NOMO-1 treated with DMSO at 0.1 percent for 48 hours (cell line): ENCODE measurements around the gene SEL1L2.

Experiments used
- DNase-seq: peaks from one replicate; lab custom pipeline; 2025; ENCODE audit not compliant: unreplicated experiment; lab: John Stamatoyannopoulos, UW

Gene SEL1L2

DNA sequence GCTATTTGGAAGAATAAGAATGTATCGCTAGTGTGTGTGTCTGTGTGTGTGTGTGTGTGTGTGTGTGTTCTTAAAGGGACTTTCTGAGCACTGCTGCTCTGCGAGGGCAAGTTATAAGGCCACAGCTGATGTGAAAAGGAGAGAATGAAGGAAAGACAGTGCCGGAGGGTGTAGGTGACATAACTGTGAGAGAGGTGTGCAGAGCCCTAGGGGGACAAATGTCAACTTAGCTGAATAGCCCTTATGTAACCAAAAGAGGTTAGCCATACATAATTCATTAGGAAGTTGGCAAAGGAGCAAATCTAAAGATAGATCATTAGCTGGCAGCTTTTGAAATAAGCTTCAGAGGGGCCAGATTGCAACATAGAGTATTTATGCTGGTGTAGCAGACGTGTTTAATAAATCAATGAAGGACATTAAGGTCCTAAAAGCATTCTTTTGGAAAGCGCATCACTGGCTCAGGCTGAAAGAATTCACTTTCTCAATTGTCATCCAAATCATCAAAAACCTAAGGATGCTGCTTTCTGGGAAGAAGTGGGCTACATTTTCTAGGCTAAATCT lies 124.5 kb downstream of the SEL1L2 start:
- peak; percentile 90 for DNase-seq

DNA sequence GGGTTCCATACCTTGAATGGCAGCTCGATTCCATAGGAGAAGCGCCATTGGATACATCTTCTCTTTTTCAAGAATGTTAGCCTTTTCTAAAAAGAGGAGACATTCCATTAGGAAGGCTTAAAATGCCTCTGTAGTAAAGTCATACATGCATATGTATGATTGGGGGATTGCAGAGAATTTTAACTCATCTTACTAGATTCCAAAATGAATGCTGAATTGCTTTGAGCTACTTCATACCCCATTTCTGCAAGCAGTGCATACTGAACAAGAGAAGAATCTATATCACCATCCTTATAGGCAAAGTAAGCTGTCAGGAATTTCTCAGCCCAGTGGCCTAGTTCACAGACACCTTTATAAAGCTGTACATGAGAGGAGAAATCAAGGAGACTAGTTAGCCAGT lies 125.3 kb downstream of the SEL1L2 start:
- no peak for DNase-seq

DNA sequence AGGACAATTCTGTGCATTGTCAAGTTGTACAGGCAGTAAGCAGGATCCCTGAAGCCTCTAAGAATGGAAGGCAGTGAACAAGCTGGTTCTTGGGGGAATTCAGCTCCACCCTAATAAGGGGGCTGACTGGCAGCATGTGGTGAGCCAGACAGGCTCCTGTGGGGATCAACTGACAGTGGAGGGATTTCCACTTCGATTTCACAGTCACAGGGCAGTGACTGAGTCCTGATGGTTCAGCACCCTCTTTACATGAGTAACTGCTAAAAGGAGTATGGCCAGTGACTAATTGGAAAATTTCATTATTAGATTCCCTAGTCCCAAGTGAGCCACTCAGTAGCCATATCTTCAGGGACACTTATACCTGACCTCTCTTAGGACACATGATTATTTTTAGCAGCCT lies 127.2 kb downstream of the SEL1L2 start:
- DNase-seq, result no peak

DNA sequence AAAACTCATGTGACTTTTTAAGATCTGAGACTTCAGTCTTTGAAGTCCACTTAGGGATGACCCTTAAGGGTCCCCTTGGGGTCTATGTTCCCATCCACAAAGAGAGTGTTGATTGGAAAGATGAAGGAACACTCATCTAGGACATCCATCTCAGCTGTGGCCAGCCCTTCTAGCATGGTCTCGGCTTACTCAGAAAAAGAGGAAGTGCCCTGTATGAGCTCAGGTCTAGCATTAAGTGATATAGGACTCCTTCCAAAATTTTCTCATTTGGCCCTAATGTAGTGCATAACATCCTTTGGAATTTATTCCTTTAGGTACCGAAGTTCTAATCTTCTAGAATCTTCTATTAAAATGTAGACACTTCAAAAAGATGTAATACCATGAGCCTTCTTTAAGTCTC lies 128.2 kb downstream of the SEL1L2 start:
- peak; percentile 74 for DNase-seq

DNA sequence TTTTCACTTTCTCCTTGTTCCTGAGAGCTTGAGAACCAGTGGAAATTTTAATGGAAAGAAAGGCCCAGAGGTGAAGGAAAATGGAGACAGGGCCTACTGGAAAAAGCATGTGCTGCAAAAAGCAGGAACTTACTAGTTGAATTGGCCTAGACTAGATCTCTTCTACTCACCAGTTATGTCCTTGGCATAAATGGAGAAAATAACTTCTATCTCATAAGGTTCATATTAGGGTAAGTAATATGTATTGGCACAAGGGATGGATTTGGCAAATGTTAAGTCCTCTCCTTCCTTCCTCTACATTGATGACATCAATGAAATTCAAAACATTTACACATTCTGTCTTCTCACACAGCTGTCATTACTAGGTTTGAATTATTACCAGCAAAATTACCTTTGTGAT lies 131.5 kb downstream of the SEL1L2 start:
- no peak for DNase-seq

DNA sequence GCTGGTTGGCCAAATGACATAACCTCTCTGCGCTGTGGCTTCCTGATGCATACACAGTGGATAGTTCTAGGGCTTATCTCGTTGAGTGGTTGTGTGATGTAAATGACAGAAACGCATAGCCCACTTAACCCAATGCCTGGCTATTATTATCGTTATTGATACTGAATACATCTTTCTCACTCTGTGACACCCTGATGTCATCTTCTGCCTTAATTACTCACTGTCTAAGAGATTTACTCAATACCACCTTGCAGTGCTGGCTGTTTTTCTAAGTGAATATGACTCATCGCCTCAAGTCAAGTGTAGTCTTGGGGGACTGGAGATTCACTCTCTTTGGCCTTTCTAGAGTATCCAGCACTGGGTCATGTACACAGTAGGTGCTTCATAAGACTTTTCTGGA lies 132.0 kb downstream of the SEL1L2 start:
- peak; percentile 5 for DNase-seq

DNA sequence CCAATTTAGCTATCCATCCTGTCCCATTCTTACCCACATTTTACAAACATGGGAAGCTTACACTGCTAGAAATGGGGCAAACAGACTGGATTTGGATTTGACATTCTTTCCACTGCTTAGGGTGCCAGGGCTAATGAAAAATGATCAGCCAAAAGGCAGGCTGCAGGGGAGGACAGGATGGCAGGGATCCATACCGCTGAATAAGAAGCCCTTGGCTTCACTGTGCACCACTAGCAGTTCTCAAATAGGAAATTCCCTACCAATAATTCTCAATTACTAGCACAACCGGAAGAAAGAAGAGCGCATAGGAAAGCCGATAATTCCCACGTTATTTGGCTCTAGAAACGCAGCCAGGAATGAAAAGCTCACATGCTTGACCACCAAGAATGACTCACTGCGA lies 132.5 kb downstream of the SEL1L2 start:
- DNase-seq, result no peak

DNA sequence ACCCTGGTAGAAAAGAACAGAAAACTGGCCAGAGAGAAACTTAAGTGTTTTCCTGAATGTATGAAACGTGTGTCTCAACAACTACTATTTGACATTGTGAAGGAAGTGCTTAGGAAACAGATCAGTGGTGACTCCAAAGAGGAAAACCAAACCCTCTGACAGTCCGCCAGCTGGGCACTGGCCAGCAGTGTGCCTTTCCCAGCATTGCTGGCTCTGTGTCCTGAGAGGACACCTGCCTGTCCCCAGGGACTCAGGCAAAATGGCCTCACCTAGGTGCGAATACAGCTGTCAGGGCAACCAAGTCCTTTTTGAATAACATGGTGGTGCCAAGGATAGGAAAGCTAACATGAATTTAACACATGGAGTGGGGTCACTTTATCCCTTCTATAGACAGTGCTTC lies 133.1 kb downstream of the SEL1L2 start:
- no peak for DNase-seq

DNA sequence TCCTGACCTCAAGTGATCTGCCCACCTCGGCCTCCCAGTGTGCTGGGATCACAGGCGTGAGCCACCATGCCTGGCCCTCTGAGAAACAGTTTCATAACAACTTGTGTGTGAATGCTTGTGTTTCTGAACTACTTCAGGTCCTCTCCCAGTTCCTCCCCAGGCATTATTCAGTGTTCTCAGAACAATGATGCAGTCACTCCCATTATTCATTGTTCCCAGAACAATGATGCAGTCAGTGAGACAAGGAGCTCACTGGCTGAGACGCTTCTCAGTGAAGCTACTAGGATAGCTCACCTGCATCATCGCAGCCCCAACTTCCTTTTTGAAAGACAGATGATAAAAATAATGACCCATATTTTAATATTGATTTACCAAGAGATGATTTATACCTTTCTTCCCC lies 134.1 kb downstream of the SEL1L2 start:
- DNase-seq, result no peak

DNA sequence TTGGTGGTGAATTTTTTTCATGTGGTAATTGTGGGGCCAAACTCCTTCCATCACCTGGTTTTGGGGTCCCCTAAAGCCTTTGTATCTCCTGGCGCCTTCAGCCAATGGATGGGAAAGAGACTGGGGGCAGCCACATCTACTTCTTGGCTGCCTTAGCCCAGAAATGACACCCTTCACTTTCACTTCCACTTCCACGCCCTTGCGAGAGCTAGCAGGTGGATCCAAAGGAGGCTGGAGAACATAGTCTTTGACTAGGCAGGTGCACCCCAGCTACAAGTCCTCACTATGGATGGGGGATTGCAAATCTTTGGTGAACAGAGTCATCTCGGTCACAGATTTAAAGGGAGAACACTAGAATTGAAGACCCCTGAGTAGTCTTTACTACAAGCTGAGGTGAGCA lies 134.8 kb downstream of the SEL1L2 start:
- peak; percentile 39 for DNase-seq

DNA sequence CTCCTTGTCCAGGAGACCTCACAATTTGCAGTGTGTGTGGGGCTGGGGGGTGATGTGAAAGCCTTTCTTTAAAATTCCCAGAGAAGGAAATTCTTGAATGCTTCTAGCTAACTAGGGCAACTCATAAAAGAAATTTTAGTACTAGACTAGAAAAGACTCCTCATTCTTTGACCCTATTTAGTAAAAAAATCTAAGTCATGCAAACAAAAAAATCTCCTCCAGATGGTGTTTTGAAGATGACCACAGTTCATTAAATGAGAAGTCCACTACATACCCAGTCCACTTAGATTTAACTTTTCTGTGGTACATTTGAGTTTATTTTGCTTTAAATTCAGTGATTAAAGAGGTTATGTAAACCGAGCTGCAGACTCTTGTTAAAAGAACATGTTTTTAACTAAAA lies 138.1 kb downstream of the SEL1L2 start:
- no peak for DNase-seq

DNA sequence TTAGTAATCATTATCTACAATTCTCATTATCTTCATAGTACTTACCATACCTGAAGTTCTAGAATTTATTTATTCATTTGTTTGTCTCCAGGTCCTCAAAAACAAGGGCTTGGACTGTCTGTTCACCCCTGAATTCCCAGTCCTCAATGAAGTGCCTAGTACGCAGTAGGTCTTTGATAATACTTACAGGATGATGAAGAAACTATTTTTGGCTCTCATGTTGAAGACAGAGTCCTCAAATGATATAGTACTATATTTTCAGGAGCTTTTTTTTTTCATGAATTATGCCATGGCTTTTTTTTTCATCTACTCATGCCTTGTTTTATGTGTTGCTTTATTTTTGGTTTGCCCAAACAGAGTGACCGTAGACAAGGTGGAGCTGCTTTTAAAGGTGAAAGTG lies 139.1 kb downstream of the SEL1L2 start:
- no peak for DNase-seq

DNA sequence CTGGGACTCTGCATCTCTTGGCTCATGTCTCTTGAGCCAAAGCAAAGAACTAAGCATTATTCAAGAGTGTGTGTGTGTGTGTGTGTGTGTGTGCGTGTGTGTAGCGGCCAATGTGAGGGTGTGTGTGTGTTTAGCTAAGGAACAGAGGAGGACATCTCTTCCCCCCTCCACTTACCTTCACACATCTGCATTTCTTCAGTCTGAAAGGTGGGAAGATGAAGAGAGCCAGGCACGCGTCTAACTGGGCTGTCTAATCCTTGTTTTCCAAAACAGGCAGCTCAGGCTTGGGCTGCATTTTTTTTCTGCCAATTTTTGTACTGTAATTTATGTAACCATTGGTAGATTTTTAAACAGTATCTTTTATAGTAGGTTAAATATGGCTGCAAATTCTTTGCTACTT lies 146.1 kb downstream of the SEL1L2 start:
- no peak for DNase-seq

DNA sequence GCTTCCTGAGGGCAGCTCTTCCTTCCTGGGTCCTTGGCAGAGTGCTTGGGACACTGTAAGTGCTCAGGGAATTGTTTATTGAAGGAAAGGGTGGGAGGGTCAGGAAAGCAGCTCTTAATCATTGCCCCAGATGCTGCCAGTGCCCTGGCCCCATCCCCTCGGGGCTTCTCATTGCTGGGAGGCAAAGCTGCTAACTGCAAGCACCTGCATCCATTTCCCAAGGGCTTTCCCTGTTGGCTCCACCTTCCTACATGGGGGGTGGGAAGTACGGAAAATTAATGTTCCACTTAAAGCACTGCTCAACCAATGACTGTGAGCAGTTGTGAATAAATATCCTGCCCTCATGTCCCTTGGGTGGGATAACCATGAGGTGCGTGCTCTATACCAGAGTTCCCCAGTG lies 149.2 kb downstream of the SEL1L2 start:
- no peak for DNase-seq

DNA sequence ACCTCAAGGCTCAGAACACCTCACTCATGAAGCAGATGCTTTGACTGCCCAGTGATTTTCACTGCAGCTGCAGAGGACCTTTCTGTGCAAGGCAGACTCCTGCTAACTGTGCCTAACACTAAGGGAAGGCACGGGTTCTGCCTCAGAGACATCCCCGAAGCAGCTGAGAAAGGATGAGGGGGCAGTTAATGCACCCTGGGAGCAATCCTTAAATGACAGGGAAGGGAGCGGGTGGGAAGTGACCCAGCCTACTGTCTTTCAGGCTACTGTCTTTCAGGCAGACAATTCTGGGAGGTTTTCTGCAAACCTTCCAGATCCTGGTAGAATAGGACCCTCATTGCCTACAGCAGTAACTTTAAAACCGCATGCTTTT lies 150.3 kb downstream of the SEL1L2 start:
- DNase-seq, result no peak

DNA sequence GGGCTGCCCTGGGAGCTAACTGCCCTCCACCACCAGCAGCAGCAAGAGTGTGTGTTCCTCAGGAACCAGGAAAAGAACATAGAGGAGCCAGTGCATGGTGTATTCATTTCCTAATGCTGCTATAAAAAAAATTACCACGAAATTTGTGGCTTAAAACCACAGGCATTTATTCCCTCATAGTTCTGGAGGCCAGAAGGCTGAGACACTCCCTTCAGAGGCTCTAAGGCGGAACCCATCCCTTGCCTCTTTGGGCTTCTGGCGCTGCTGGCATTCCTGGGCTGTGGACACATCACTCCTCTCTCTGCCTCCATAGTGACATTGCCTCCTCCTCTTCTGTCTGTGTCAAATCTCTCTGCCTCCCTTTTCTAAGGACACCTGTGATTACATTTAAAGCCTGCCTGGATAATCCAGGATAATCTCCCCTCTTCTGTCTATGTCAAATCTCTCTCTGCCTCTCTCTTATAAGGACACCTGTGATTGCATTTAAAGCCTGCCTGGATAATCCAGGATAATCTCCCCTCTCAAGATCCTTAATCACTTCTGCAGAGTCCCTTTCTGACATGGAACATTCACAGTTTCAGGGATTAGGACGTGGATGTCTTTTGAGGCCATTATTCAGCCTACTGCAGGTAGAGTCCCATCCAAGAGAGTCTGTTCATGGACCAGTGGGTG lies 150.9 kb downstream of the SEL1L2 start:
- no peak for DNase-seq

DNA sequence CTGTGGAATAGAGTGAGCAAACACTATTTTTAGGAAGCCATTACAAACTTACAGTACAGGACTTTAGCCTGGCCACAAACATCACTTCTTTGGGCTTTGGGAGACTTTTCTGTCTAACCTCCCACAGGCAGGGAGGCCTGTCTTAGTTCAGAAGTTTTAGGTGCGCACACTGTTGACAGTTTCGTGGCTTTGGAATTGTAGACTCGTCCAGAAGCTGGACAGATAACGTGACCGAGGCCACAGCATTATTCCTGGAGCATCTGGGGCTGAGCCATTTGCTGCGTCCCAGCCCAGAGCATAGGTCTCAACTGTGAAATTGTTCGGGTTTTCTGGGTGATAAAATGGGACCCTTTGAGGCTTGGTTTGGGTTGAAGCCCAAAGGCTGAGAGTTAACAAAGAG lies 151.8 kb downstream of the SEL1L2 start:
- DNase-seq, result no peak

DNA sequence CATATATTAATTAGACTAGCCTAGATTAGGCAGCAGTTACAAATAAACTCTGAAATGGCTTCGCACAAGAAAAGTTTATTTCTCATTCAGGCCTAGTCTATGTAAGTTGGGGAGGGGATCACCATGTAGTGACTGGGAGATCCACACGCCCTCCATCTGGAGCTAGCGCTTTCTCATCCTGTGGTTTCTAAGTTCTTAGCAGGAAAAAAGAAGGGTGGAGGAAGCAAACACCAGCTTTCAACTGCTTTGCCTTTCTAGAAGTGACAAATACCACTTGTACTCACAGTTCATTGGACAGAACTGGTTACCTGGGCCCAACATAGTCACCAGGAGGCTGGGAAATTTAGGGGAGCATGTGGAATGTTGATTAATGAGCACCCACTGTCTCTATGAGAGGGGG lies 158.9 kb downstream of the SEL1L2 start:
- DNase-seq, result no peak

DNA sequence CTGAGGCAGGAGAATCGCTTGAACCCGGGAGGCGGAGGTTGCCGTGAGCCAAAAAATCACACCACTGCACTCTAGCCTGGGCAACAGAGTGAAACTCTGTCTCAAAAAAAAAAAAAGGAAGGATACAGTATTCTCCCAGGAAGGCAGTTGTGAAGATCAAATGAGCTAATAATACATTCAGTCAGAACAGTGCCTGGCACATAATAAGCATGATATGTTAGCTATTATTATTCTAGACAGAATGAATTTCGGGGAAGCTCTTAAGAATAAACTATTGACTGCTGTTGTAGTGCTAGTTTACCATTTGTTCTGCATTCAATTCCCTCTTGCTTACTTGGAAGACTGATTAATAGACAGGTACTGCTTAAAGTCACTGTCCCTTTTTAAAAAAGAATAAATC lies 164.9 kb downstream of the SEL1L2 start:
- DNase-seq, result no peak

DNA sequence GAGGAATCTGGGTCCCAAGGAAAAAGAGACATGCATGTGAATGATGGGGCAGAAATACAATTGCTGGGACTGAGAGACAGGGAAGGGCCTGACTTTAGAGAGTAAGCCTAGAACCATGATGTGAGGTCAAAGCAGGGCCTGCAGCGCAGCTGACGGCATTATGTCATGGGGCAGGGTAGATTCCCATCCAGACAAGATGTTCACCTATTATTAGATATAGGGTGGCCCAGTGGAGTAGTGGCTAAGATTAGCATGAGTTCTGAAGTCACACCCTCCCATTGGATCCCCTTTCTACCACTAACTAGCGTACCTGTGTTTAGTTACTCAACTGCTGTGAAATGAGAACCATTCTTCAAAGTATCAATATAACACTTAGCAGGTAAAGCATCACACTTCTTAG lies 166.0 kb downstream of the SEL1L2 start:
- DNase-seq, result no peak

DNA sequence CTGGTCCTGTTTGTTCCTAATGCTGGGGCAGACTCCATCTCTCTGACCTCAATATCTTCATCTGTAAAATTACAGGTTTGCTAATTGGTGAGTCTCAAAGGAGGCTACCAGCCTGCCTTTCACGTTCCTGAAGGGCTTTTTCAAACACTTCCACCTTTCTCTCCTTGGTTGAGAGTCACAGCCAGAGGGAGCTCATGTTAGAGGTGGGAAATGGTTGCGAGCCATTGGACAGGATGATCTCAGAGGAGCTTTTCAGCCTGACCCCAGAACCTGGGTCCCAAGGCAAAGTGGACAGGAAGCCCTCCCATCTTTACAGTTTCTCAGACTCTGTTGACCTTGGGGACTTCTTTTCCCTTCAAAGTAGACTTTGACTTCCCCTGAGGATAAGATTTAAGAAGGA lies 168.0 kb downstream of the SEL1L2 start:
- no peak for DNase-seq

DNA sequence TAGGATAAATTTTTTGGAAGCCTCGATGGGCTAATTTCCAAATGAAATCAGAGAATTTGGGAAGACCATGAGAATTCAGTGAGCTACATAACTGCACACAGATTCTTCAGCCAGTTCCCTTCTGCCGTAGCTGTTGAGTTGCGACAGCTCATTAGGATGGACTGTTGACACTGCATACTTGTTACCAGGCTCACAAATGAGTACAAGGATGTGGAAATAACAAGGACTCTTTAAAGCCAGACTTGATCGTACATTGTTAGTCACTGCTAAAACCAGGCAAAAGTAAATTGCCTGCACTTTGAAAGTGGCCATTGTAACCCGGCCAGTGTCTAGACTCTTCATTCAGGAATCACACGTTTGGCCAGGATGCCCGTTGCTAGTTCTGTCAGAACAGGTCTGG lies 168.5 kb downstream of the SEL1L2 start:
- peak; percentile 75 for DNase-seq

DNA sequence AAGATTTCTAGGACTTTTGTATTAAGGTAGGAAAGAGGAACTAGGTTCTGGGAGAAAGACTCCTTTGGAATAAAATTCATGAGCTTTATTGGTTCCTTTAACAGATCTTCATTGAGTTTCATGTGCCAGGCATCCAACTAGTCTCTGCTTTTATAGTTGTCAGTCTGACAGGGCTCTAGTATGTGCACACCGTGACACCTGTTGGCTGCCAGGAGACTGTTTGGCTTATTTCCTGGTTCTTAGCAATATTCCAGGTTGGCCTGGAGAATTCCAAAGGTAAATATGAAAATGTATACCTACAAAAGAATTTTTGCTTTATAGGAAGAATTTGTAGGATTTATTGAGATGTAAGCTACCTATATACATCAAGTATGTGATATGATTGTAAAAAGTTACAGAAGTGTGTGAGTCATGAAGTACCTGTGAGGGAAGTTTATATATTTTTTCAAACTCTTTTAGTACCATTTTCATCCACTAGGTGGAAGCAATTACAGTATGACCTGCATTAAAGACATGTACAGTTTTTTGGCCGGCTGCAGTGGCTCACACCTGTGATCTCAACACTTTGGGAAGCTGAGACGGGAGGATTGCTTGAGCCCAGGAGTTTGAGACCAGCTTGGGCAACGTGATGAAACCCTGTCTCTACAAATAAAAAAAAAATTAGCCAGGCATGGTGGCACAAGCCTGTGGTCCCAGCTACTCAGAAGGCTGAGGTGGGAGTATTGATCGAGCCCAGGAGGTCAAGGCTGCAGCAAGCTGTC lies 170.3 kb downstream of the SEL1L2 start:
- DNase-seq, result peak; percentile 62
